GM12864 (cell line): Measurements from ENCODE around the gene TXNDC11.

ENCODE experiments used
- DNase-seq: peaks from one replicate; pipeline ENCODE4 v3.0.0-alpha.2; 2011; ENCODE audit warnings: low read depth
- H3K4me3 ChIP-seq: 2 replicates; pipeline ENCODE4 v1.5.1; 2011; ENCODE audit warnings: mild to moderate bottlenecking, low read depth, low read length, control low read depth
- CTCF ChIP-seq: IDR thresholded peaks from 2 replicates; pipeline ENCODE4 v1.5.1; 2011; ENCODE audit warnings: low read depth, mild to moderate bottlenecking, moderate library complexity, low read length, control low read depth, inconsistent platforms; ENCODE audit errors: missing control alignments

Gene TXNDC11

DNA sequence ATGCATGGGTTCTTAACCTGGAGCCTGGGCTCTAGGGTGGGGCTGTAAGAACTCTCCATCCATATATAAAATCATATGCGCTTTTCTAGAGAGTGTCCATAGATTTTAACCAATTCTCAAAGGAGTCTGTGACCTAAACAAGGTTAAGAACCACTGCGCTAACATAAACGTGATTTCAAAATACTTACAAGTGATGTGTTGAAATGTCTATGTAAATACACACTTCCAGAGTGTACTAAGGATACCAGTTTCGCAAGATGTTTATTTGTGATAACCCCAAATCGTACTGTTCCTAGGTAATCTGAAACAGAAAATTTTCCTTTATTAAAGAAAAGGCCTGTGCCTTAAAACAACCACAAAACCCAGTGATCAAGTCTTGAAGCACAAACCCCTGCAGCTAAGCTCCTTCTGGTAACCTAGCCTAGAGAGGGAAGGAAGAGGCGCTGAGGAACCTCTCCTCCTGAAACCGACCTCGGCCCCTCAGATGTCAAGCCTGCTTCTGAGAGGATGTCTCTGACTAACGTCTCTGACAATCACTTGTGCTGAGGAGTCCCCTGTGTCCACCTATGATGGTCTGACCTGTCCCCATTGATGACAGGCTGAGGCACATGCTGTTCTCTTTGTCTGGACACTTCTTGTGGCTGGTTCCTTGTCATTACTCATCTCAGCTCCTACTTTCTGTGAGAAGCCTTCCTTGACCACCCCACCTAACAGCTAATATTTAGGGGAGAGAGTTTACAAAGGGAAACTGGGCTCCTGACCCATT, 42.2 kb downstream of the TXNDC11 start:
- no peak for TF ChIP-seq CTCF
- DNase-seq = no peak
- no peak overlapping the region for H3K4me3 ChIP-seq

DNA sequence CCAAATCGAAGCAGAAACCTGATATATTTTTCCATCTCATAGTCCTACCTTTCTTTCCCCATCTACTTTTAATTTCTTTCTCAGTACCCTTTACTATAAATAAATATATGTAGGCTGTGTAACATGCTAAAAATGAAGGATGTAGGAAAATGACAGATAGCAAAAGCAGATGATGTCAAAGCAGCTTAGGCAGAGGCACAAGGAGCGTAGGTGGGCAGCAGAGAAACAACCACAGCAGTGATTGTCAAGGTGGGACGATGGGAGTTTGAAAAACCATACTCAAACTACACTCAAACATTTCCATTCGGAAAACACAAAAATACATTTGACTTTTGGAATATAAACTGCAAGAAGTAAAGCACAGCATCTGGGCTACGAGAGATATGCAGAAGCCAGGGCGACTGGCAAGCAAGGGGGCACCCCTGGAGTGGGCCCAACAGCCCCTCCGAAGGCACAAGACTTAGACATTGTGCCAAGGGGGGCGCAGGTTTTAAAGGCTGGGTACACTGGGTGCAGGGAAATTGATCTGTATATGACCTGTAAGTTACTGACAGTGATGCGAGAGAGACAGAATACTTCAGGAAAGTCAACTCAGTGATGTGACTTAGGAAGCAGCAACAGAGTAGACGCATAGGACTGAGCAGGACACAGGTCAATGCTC, 43.3 kb downstream of the TXNDC11 start:
- no peak overlapping the region for H3K4me3 ChIP-seq
- no peak for DNase-seq
- TF ChIP-seq CTCF = no peak

GRCh38 chr16:11698271-11698689, 44.4 kb downstream of the TXNDC11 start:
- TF ChIP-seq CTCF = no peak
- DNase-seq = no peak
- no peak overlapping the region for H3K4me3 ChIP-seq

DNA sequence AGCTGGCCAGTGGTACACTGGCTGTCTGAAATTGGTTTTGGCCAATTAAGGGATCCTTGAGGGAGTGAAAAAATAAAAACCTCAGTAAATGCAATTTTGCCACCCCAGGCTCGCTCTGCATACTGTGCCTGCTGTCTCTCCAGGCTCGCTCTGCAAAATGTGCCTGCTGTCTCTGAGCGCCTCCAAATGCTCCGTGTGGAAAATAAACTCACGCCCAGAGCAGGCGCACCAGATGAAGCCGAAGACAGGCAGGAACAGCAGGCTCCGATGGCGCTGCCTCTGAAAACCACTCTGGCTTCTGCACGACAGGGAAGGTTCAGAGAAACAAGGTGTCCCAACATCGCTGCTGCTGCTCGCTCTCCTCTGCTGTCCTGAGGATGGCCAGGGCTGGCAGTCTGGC, 45.3 kb downstream of the TXNDC11 start:
- H3K4me3 ChIP-seq = no peak overlapping the region
- no peak for DNase-seq
- no peak for TF ChIP-seq CTCF

- no peak for TF ChIP-seq CTCF
- no peak for DNase-seq
- no peak overlapping the region for H3K4me3 ChIP-seq
These were observed 46.2 kb downstream of the TXNDC11 start for GRCh38 chr16:11696266-11697012.

GRCh38 chr16:11692651-11693050, 50.0 kb downstream of the TXNDC11 start:
- TF ChIP-seq CTCF = no peak
- H3K4me3 ChIP-seq = no peak overlapping the region
- no peak for DNase-seq
